ENCODE results near the gene PAFAH1B2. TPM values are rescaled to one million over a fixed set of nuclear protein-coding genes. Genes with fewer than 3 reads are reported as not detected.
A peak's percentile ranks its signal among the peaks of the same experiment; 100 is the strongest.

The PAFAH1B2 gene
- total and polyA plus RNA-seq, 4 experiments from 2014 or later: 16.4 to 64.2 (median 42.7) TPM

DNA sequence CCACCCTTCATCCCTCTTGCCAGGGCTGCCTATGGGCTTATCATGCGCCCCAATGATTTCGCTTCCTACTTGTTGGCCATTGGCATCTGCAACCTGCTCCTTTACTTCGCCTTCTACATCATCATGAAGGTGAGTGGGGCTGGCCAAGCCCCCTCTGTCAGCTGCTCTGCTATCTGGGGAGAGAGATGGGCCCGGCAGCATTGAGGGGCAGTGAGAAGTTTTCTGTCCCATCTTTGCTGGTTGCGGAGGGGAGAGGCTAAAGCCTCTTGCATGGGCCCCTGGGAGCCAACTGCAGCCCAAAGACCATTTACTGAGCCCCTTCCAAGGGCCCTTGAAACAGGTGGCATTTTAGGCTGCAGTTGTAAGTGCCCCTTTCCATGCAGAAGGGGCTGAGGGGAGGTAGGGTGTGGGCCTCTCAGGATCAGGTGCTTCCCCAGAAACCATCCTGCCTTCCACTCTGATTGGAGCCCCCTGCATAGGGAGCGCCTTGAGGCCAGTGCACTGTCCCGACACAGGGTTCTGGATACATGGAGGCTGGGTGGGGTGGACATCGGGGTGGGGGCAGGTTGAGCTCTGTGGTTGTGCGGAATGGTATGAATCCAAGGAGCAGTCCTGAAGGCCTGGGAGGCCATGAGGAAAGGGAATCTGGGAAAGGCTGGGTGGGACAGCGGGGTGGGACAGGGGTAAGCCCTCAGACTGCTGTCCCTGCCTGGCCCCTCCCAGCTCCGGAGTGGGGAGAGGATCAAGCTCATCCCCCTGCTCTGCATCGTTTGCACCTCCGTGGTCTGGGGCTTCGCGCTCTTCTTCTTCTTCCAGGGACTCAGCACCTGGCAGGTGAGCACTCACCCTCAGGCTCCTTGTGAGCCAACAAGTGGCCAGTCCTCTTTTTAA is 49.3 kb downstream of the PAFAH1B2 start:
- peak overlapping the region; percentile 5 to 70 (median 46) for H3K27ac Mint-ChIP-seq
- H3K4me3 ChIP-seq (ENCODE audit: low read length in 2 of 2): no peak overlapping the region
- H3K4me1 ChIP-seq (ENCODE audit: insufficient read depth, low read length): no peaks in the 10 kb centered on the region
- H3K27ac ChIP-seq (ENCODE audit: low read depth, low read length): no peak overlapping the region
- H3K36me3 Mint-ChIP-seq: peaks cover 5 to 17% of the 10 kb centered on the region in 2 donors
- no peak for DNase-seq
- peaks cover 0 to 20% (median 7%) of the 10 kb centered on the region in 4 donors for H3K4me1 Mint-ChIP-seq
- CTCF ChIA-PET (ENCODE audit: partially characterized antibody): no interaction called here
- no peaks in the 10 kb centered on the region for H3K9me3 Mint-ChIP-seq
- intact Hi-C loops (cut with micrococcal nuclease): no loop called here
- no peak overlapping the region for H3K4me3 Mint-ChIP-seq
- H3K9me3 ChIP-seq (ENCODE audit: control insufficient read depth in 1 of 2, low read length in 2 of 2): no peaks in the 10 kb centered on the region
- H3K27me3 Mint-ChIP-seq: no peaks in the 10 kb centered on the region
- H3K36me3 ChIP-seq (ENCODE audit: insufficient read depth, low read length): peaks cover 8% of the 10 kb centered on the region
- POLR2A ChIA-PET (ENCODE audit: partially characterized antibody): interaction anchor here (0.9 to 3.2 kb wide), 2 partner anchors 14 to 49 kb away, joined by 3 to 17 read pairs; partner anchors contain the start of genes PAFAH1B2 and SIDT2
- no peaks in the 10 kb centered on the region for H3K27me3 ChIP-seq (ENCODE audit: insufficient read depth, low read length)

DNA sequence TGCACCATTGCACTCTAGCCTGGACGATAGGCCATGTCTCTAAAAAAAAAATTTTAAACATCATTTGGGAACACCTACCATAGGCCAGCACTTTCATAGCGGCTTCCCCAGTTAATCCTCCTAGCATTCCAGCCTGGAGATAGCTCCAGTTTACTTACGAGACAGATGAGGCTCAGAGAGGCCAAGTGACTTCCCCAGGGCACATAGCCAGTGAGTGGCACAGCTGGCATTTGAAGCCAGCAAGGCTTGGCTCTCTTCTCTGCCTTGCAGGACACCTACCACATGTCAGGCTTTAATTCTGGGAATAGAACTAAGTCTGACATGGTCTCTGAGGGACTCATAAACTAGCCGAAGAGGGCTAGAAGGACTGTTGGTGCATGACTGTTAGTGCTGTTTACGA is 50.2 kb downstream of the PAFAH1B2 start:
- CTCF ChIA-PET (ENCODE audit: partially characterized antibody): interaction anchor here (1.3 to 1.8 kb wide), 2 partner anchors 49 to 88 kb away, joined by 3 to 5 read pairs; no protein-coding TSS in a partner anchor
- no peak for DNase-seq
- H3K4me1 ChIP-seq (ENCODE audit: insufficient read depth, low read length): no peaks in the 10 kb centered on the region
- H3K27me3 ChIP-seq (ENCODE audit: insufficient read depth, low read length): no peaks in the 10 kb centered on the region
- no peak overlapping the region for H3K4me3 ChIP-seq (ENCODE audit: low read length in 2 of 2)
- no peaks in the 10 kb centered on the region for H3K27me3 Mint-ChIP-seq
- no peak overlapping the region for H3K27ac ChIP-seq (ENCODE audit: low read depth, low read length)
- no peak overlapping the region for H3K4me3 Mint-ChIP-seq
- peak overlapping the region in 1 of 7 donors; percentile 58 for H3K27ac Mint-ChIP-seq
- H3K9me3 Mint-ChIP-seq: no peaks in the 10 kb centered on the region
- intact Hi-C loops (cut with micrococcal nuclease): no loop called here
- H3K4me1 Mint-ChIP-seq: peaks cover 0 to 20% (median 7%) of the 10 kb centered on the region in 4 donors
- no peaks in the 10 kb centered on the region for H3K9me3 ChIP-seq (ENCODE audit: control insufficient read depth in 1 of 2, low read length in 2 of 2)
- peaks cover under 1 to 17% of the 10 kb centered on the region in 2 donors for H3K36me3 Mint-ChIP-seq
- POLR2A ChIA-PET (ENCODE audit: partially characterized antibody): interaction anchor here (0.9 to 3.2 kb wide), 3 partner anchors 9 to 50 kb away, joined by 3 to 17 read pairs (median 4); partner anchors contain the start of genes PAFAH1B2 and SIDT2
- H3K36me3 ChIP-seq (ENCODE audit: insufficient read depth, low read length): no peaks in the 10 kb centered on the region

DNA sequence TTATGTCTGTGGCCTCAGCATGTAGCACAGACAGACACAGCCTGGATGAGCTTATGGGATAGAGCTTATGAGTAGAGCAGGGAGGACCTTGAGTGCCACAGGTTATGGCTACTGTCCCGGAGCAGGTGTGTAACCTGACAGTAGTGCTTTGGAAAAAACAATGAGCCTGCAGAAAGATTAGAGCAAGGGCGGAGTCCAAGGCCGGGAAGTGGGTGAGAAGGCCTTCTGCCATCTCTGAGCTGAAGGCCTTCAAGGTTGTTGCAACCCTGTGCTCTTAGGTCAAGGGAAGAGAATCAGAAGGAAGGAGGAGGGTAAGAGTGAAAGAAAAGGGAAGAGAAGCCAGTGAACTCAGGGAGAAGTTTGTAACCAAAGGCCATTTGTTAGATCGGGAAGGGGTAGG is 51.2 kb downstream of the PAFAH1B2 start:
- Histone ChIP-seq H3K27me3 (ENCODE audit: insufficient read depth, low read length) (no peaks in the 10 kb centered on the region), H3K9me3 (ENCODE audit: control insufficient read depth in 1 of 2, low read length in 2 of 2) (no peaks in the 10 kb centered on the region), H3K4me3 (ENCODE audit: low read length in 2 of 2) (no peak overlapping the region), H3K27ac (ENCODE audit: low read depth, low read length) (no peak overlapping the region), H3K4me1 (ENCODE audit: insufficient read depth, low read length) (no peaks in the 10 kb centered on the region), H3K36me3 (ENCODE audit: insufficient read depth, low read length) (no peaks in the 10 kb centered on the region)
- peaks cover 0 to 17% of the 10 kb centered on the region in 2 donors for H3K36me3 Mint-ChIP-seq
- ChIA-PET POLR2A (ENCODE audit: partially characterized antibody) (interaction anchor here (0.7 to 3.2 kb wide), 3 partner anchors 8 to 16 kb away, joined by 3 to 17 read pairs (median 4); partner anchors contain the start of gene SIDT2), CTCF (ENCODE audit: partially characterized antibody) (interaction anchor here (1.0 to 1.8 kb wide), 4 partner anchors 16 to 643 kb away, joined by 3 to 5 read pairs (median 4); partner anchors contain the start of gene SIDT2)
- DNase-seq: no peak
- no peaks in the 10 kb centered on the region for H3K27me3 Mint-ChIP-seq
- intact Hi-C loops (cut with micrococcal nuclease): no loop called here
- peak overlapping the region in 6 of 7 donors; percentile 54 to 87 (median 58) for H3K27ac Mint-ChIP-seq
- peaks cover 0 to 20% (median 7%) of the 10 kb centered on the region in 4 donors for H3K4me1 Mint-ChIP-seq
- H3K9me3 Mint-ChIP-seq: no peaks in the 10 kb centered on the region
- no peak overlapping the region for H3K4me3 Mint-ChIP-seq

DNA sequence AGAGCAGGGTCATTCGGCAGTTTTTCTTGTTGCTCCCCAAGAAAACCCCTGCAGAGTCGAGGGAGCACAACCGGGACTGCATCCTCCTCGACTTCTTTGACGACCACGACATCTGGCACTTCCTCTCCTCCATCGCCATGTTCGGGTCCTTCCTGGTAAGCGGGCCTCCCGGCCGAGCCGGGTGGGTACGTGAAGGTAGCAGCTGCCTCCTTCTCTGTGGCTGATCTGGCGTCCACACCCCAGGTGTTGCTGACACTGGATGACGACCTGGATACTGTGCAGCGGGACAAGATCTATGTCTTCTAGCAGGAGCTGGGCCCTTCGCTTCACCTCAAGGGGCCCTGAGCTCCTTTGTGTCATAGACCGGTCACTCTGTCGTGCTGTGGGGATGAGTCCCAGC is 51.7 kb downstream of the PAFAH1B2 start:
- CTCF ChIA-PET (ENCODE audit: partially characterized antibody): interaction anchor here (1.0 to 1.8 kb wide), 3 partner anchors 17 to 642 kb away, joined by 4 to 5 read pairs (median 5); partner anchors contain the start of gene SIDT2
- Mint-ChIP-seq H3K9me3 (no peaks in the 10 kb centered on the region), H3K4me3 (no peak overlapping the region)

DNA sequence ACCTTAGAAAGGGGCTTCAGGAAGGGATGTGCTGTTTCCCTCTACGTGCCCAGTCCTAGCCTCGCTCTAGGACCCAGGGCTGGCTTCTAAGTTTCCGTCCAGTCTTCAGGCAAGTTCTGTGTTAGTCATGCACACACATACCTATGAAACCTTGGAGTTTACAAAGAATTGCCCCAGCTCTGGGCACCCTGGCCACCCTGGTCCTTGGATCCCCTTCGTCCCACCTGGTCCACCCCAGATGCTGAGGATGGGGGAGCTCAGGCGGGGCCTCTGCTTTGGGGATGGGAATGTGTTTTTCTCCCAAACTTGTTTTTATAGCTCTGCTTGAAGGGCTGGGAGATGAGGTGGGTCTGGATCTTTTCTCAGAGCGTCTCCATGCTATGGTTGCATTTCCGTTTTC is 52.9 kb downstream of the PAFAH1B2 start:
- no peak for DNase-seq
- Histone ChIP-seq H3K9me3 (ENCODE audit: control insufficient read depth in 1 of 2, low read length in 2 of 2) (no peaks in the 10 kb centered on the region), H3K4me3 (ENCODE audit: low read length in 2 of 2) (no peak overlapping the region), H3K4me1 (ENCODE audit: insufficient read depth, low read length) (no peaks in the 10 kb centered on the region), H3K36me3 (ENCODE audit: insufficient read depth, low read length) (no peaks in the 10 kb centered on the region), H3K27me3 (ENCODE audit: insufficient read depth, low read length) (no peaks in the 10 kb centered on the region), H3K27ac (ENCODE audit: low read depth, low read length) (no peak overlapping the region)
- Mint-ChIP-seq H3K27me3 (no peaks in the 10 kb centered on the region), H3K36me3 (peaks cover 0 to 13% of the 10 kb centered on the region in 2 donors), H3K4me1 (peaks cover 0 to 19% (median 6%) of the 10 kb centered on the region in 4 donors), H3K4me3 (no peak overlapping the region), H3K27ac (peak overlapping the region in 3 of 7 donors; percentile 4 to 42 (median 8)), H3K9me3 (no peaks in the 10 kb centered on the region)
- ChIA-PET CTCF (ENCODE audit: partially characterized antibody) (no interaction called here), POLR2A (ENCODE audit: partially characterized antibody) (interaction anchor here (1.0 to 3.3 kb wide), 2 partner anchors 17 to 33 kb away, joined by 3 to 15 read pairs; partner anchors contain the start of gene SIDT2)
- intact Hi-C loops (cut with micrococcal nuclease): no loop called here

More for the DNA sequence above, 51.7 kb downstream of the PAFAH1B2 start:
- Histone ChIP-seq H3K9me3 (ENCODE audit: control insufficient read depth in 1 of 2, low read length in 2 of 2) (no peaks in the 10 kb centered on the region), H3K4me3 (ENCODE audit: low read length in 2 of 2) (no peak overlapping the region), H3K36me3 (ENCODE audit: insufficient read depth, low read length) (no peaks in the 10 kb centered on the region), H3K4me1 (ENCODE audit: insufficient read depth, low read length) (no peaks in the 10 kb centered on the region), H3K27me3 (ENCODE audit: insufficient read depth, low read length) (no peaks in the 10 kb centered on the region), H3K27ac (ENCODE audit: low read depth, low read length) (no peak overlapping the region)
- H3K27me3 Mint-ChIP-seq: no peaks in the 10 kb centered on the region
- peaks cover 0 to 17% of the 10 kb centered on the region in 2 donors for H3K36me3 Mint-ChIP-seq
- peaks cover 0 to 22% (median 7%) of the 10 kb centered on the region in 4 donors for H3K4me1 Mint-ChIP-seq
- intact Hi-C loops (cut with micrococcal nuclease): no loop called here
- POLR2A ChIA-PET (ENCODE audit: partially characterized antibody): interaction anchor here (1.0 to 3.2 kb wide), 2 partner anchors 17 to 34 kb away, joined by 3 to 17 read pairs; partner anchors contain the start of gene SIDT2
- DNase-seq: no peak
- H3K27ac Mint-ChIP-seq: peak overlapping the region; percentile 30 to 82 (median 64)

DNA sequence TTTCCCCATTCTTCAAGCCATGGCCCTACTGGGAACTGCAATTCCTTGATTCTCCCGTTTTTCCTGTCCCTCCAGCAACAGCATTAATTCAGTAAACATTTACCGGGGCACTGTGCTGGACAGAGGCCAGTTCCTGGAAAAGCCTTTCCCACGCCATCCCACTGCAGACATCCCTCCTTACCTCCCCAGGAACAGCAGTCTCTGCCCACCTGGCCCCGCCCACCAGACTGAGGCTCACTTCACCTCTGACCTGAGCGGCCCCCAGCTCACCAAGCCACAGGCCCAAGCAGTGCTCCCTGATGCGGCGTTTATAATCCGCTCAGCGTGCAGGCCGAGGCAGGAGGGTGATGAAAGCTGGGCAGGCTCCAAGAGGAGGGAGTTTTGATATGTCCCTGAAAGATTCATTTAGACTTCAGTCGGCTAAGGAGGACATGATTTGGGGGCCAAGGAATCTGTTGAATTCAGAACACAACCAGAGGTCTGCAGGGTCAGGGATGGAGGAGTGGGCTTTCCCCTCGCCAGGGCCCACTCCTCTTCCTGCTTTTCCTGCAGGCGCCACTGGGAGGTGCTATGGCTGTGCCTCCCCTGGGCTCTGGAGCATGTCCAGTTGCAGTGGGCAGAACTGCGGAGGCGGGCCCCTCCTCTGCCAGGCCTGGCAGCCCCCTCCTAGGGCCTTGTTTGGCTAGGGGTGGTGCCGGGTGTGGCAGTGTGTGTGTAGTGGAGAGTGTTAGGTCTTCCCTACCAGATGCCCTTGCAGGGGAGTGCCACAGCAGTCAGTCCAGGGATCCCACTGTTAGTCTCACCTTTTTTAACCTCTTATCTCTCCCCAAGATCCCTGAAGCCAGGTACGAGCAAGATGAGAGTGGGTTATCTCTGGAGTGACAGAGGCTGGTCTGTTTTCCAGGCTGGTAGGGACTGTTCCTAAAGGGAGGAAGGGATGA is 53.7 kb downstream of the PAFAH1B2 start:
- Mint-ChIP-seq H3K4me1 (peaks cover 0 to 14% (median 6%) of the 10 kb centered on the region in 4 donors), H3K36me3 (peaks cover 0 to 15% of the 10 kb centered on the region in 2 donors), H3K4me3 (no peak overlapping the region), H3K27me3 (no peaks in the 10 kb centered on the region), H3K27ac (peak overlapping the region in 4 of 7 donors; percentile 5 to 76 (median 42)), H3K9me3 (no peaks in the 10 kb centered on the region)
- ChIA-PET CTCF (ENCODE audit: partially characterized antibody) (interaction anchor here (0.9 kb wide), 1 partner anchor 17 kb away, joined by 3 read pairs; no protein-coding TSS in a partner anchor), POLR2A (ENCODE audit: partially characterized antibody) (interaction anchor here (3.3 kb wide), 1 partner anchor 18 kb away, joined by 15 read pairs; the partner anchor contains the start of gene SIDT2)
- intact Hi-C loops (cut with micrococcal nuclease): no loop called here
- Histone ChIP-seq H3K27me3 (ENCODE audit: insufficient read depth, low read length) (no peaks in the 10 kb centered on the region), H3K4me1 (ENCODE audit: insufficient read depth, low read length) (no peaks in the 10 kb centered on the region), H3K36me3 (ENCODE audit: insufficient read depth, low read length) (no peaks in the 10 kb centered on the region), H3K27ac (ENCODE audit: low read depth, low read length) (no peak overlapping the region), H3K4me3 (ENCODE audit: low read length in 2 of 2) (no peak overlapping the region), H3K9me3 (ENCODE audit: control insufficient read depth in 1 of 2, low read length in 2 of 2) (no peaks in the 10 kb centered on the region)
- DNase-seq: no peak
